ENCODE results near the gene BACE2.

DNA sequence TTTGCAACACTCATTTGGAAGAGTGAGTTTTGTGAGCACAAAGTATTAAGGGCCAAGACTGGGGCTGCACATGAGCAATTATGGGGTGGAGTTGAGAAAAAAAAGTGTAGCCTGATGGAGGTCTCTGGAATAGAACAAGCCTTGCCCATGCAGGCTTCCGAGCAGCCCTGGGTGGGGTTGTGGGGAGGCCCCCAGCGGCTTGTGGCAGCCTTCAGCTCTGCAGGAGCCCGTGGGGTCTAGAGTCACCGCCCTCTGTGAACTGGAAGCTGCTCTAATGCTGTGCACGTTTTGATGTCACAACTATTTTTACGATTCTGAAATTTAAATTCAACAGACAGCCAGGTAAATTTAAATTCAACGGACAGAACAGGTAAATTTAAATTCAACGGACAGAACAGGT lies 58.9 kb downstream of the BACE2 start:
- TF ChIP-seq, protein P1, sequence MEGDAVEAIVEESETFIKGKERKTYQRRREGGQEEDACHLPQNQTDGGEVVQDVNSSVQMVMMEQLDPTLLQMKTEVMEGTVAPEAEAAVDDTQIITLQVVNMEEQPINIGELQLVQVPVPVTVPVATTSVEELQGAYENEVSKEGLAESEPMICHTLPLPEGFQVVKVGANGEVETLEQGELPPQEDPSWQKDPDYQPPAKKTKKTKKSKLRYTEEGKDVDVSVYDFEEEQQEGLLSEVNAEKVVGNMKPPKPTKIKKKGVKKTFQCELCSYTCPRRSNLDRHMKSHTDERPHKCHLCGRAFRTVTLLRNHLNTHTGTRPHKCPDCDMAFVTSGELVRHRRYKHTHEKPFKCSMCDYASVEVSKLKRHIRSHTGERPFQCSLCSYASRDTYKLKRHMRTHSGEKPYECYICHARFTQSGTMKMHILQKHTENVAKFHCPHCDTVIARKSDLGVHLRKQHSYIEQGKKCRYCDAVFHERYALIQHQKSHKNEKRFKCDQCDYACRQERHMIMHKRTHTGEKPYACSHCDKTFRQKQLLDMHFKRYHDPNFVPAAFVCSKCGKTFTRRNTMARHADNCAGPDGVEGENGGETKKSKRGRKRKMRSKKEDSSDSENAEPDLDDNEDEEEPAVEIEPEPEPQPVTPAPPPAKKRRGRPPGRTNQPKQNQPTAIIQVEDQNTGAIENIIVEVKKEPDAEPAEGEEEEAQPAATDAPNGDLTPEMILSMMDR (IDR thresholded peaks at IDR 0.05; ENCODE audit: poor library complexity, severe bottlenecking), result no peak
- TF ChIP-seq, protein P2, sequence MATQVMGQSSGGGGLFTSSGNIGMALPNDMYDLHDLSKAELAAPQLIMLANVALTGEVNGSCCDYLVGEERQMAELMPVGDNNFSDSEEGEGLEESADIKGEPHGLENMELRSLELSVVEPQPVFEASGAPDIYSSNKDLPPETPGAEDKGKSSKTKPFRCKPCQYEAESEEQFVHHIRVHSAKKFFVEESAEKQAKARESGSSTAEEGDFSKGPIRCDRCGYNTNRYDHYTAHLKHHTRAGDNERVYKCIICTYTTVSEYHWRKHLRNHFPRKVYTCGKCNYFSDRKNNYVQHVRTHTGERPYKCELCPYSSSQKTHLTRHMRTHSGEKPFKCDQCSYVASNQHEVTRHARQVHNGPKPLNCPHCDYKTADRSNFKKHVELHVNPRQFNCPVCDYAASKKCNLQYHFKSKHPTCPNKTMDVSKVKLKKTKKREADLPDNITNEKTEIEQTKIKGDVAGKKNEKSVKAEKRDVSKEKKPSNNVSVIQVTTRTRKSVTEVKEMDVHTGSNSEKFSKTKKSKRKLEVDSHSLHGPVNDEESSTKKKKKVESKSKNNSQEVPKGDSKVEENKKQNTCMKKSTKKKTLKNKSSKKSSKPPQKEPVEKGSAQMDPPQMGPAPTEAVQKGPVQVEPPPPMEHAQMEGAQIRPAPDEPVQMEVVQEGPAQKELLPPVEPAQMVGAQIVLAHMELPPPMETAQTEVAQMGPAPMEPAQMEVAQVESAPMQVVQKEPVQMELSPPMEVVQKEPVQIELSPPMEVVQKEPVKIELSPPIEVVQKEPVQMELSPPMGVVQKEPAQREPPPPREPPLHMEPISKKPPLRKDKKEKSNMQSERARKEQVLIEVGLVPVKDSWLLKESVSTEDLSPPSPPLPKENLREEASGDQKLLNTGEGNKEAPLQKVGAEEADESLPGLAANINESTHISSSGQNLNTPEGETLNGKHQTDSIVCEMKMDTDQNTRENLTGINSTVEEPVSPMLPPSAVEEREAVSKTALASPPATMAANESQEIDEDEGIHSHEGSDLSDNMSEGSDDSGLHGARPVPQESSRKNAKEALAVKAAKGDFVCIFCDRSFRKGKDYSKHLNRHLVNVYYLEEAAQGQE (IDR thresholded peaks at IDR 0.05; ENCODE audit: borderline replicate concordance), result no peak
- TF ChIP-seq TAF1 (IDR thresholded peaks at IDR 0.05; ENCODE audit: low read depth) (no peak), POLR2AphosphoS5 (IDR thresholded peaks at IDR 0.05) (no peak)
